ENCODE measurements around the gene GPC3. TPM values are rescaled to one million over a fixed set of nuclear protein-coding genes. Genes with fewer than 3 reads are reported as not detected.

GPC3 gene
- total RNA-seq, 1 experiment from 2014 or later: 0.98 TPM

DNA sequence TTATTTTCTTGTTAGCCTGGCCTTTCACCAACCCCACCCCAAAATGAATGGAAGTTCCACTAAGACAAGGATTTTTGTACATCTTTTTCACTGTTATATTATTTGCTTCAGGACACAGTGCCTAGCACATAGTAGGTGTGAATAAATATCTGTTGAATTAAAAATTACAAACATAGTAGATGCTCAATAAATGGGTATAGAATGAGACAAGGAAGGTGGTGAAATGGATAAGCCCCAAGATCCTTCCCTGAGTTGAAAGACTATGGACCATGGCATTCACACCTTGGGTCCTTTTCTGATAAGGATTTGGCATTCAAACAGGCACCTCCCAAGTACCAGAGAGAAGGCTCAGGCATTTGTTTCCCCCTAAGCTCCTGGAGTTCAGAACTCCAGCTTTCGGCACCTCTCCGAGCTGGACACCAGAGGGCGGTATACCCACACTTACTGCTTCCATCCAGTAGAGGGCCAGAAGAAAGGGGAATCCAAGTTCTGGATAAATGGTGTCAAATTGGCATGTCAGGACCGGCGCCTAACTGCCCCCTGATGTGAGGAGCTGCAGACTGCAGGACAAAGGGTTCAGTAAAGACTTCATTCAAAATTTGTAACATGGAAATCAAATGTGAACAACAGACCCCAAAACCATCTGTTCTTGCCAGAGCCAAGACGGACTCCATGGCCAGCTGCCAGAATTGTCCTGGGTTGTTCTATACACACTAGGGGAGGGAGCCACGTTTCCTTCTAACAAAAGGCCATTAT is 193.0 kb downstream of the GPC3 start (continued):
- TF ChIP-seq EZH2 (IDR thresholded peaks at IDR 0.05): no peak
- TF ChIP-seq CBX3 (IDR thresholded peaks at IDR 0.05; ENCODE audit: low read depth): no peak
- no peak for TF ChIP-seq TCF7L2 (IDR thresholded peaks at IDR 0.05; ENCODE audit: borderline replicate concordance, extremely low read depth, insufficient read depth, insufficient read length)

DNA sequence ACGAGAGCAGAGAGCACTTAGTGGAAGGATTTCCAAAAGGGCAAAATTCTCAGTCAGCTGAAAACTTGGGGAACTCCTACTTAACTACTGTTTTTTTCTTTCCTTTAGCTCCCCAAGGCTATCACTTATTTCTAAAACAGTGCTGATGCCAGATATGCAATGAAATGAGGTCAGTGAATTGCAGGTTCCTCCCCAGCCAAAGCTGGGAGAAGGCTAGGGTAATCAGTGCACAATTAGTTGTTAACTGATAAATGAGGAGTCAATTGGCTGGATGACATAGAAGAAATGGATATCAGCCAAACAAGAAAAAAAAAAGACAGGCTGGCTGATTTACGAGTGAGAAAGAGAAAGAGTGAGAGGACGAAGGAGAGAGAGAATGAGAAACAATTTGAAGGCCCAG is 195.6 kb downstream of the GPC3 start:
- H3K79me2 ChIP-seq (ENCODE audit: insufficient read depth, low read length): no peaks in the 10 kb centered on the region
- H2AFZ ChIP-seq (ENCODE audit: low read depth, low read length, poor library complexity, severe bottlenecking): no peak overlapping the region
- intact Hi-C loops (cut with micrococcal nuclease): loop anchor here (5.0 kb wide), 1 partner anchor 232 kb away; no protein-coding TSS in a partner anchor
- H3K9me3 ChIP-seq (ENCODE audit: control insufficient read depth in 1 of 2, insufficient read depth in 1 of 2, low read depth in 1 of 2, low read length in 2 of 2): no peaks in the 10 kb centered on the region
- ChIA-PET CTCF (no interaction called here), POLR2A (no interaction called here), RAD21 (ENCODE audit: low non-redundant PET in 1 of 2, low total read pairs in 2 of 2, uncharacterized antibody in 2 of 2, unreplicated experiment in 2 of 2) (no interaction called here)
- H4K20me1 ChIP-seq (ENCODE audit: insufficient read depth): no peaks in the 10 kb centered on the region
- no peak overlapping the region for H3K4me2 ChIP-seq (ENCODE audit: low read length)
- peaks cover 0 to 3% of the 10 kb centered on the region in 2 experiments; a peak in 1 of 4 replicates for H3K4me1 ChIP-seq (ENCODE audit: control insufficient read depth in 1 of 2, insufficient read depth in 2 of 2, low read length in 2 of 2)
- H3K27me3 ChIP-seq (ENCODE audit: insufficient read depth, low read length): no peaks in the 10 kb centered on the region
- no peak for DNase-seq (ENCODE audit: low read depth, low spot score)
- H3K9me2 ChIP-seq (ENCODE audit: insufficient read depth): no peaks in the 10 kb centered on the region
- H3K4me3 ChIP-seq (replicated peaks in 1 of 2; ENCODE audit: low read depth in 1 of 2, low read length in 2 of 2): no peak overlapping the region
- H3K27ac ChIP-seq (ENCODE audit: low read depth, low read length): no peak overlapping the region
- no peak for ATAC-seq
- BruUV-seq (replicated peaks): no TSS peak
- no peaks in the 10 kb centered on the region for H3K36me3 ChIP-seq (ENCODE audit: control insufficient read depth in 1 of 2, insufficient read depth in 2 of 2, low read length in 2 of 2)
- no peak overlapping the region for H3K9ac ChIP-seq (ENCODE audit: low read length)
- TF ChIP-seq YY1 (IDR thresholded peaks at IDR 0.05; ENCODE audit: extremely low read depth, insufficient replicate concordance, low read depth, low read length): no peak
- no peak for TF ChIP-seq ELF1 (IDR thresholded peaks at IDR 0.05; ENCODE audit: borderline replicate concordance, low read depth)

DNA sequence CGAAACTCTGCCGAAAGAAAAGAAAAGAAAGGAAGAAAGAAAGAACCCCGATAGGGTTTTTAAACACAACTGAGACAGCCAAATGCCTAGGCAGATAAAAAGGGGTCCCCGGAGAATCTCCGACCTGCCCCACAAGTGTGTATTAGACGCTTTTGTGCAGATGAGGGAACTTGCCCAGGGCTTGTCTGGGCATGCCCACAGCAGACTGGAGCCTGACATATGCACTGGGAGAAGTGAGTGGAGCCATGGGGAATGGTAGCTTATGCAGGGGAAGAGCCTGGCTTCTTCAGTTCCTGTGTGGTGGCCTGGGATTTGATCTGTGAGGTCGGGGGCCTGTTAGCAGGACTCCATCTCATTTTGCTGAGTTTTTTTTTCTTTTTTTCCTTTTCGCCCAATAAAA is 199.0 kb downstream of the GPC3 start:
- H3K9me2 ChIP-seq (ENCODE audit: insufficient read depth): no peaks in the 10 kb centered on the region
- no TSS peak for BruUV-seq (replicated peaks)
- no peak for ATAC-seq

More for the DNA sequence above, 199.0 kb downstream of the GPC3 start:
- no peak overlapping the region for H3K4me3 ChIP-seq (replicated peaks in 1 of 2; ENCODE audit: low read depth in 1 of 2, low read length in 2 of 2)
- no peak overlapping the region for H2AFZ ChIP-seq (ENCODE audit: low read depth, low read length, poor library complexity, severe bottlenecking)
- intact Hi-C loops (cut with micrococcal nuclease): no loop called here
- no peaks in the 10 kb centered on the region for H3K36me3 ChIP-seq (ENCODE audit: control insufficient read depth in 1 of 2, insufficient read depth in 2 of 2, low read length in 2 of 2)
- POLR2A ChIA-PET: no interaction called here
- no peak for DNase-seq (ENCODE audit: low read depth, low spot score)
- H3K4me2 ChIP-seq (ENCODE audit: low read length): no peak overlapping the region
- no peak overlapping the region for H3K27ac ChIP-seq (ENCODE audit: low read depth, low read length)
- no peak overlapping the region for H3K9ac ChIP-seq (ENCODE audit: low read length)
- no peaks in the 10 kb centered on the region for H3K4me1 ChIP-seq (ENCODE audit: control insufficient read depth in 1 of 2, insufficient read depth in 2 of 2, low read length in 2 of 2)
- CTCF ChIA-PET: no interaction called here
- H3K79me2 ChIP-seq (ENCODE audit: insufficient read depth, low read length): no peaks in the 10 kb centered on the region
- TF ChIP-seq, protein P1, sequence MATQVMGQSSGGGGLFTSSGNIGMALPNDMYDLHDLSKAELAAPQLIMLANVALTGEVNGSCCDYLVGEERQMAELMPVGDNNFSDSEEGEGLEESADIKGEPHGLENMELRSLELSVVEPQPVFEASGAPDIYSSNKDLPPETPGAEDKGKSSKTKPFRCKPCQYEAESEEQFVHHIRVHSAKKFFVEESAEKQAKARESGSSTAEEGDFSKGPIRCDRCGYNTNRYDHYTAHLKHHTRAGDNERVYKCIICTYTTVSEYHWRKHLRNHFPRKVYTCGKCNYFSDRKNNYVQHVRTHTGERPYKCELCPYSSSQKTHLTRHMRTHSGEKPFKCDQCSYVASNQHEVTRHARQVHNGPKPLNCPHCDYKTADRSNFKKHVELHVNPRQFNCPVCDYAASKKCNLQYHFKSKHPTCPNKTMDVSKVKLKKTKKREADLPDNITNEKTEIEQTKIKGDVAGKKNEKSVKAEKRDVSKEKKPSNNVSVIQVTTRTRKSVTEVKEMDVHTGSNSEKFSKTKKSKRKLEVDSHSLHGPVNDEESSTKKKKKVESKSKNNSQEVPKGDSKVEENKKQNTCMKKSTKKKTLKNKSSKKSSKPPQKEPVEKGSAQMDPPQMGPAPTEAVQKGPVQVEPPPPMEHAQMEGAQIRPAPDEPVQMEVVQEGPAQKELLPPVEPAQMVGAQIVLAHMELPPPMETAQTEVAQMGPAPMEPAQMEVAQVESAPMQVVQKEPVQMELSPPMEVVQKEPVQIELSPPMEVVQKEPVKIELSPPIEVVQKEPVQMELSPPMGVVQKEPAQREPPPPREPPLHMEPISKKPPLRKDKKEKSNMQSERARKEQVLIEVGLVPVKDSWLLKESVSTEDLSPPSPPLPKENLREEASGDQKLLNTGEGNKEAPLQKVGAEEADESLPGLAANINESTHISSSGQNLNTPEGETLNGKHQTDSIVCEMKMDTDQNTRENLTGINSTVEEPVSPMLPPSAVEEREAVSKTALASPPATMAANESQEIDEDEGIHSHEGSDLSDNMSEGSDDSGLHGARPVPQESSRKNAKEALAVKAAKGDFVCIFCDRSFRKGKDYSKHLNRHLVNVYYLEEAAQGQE (IDR thresholded peaks at IDR 0.05; ENCODE audit: low read depth): no peak
- TF ChIP-seq POLR2A (IDR thresholded peaks at IDR 0.05; ENCODE audit: borderline replicate concordance, extremely low read depth, insufficient read depth, insufficient read length): no peak
- TF ChIP-seq ATF3 (IDR thresholded peaks at IDR 0.05): no peak
- no peak for TF ChIP-seq YY1 (IDR thresholded peaks at IDR 0.05; ENCODE audit: extremely low read depth, insufficient replicate concordance, low read depth, low read length)
- TF ChIP-seq EZH2 (IDR thresholded peaks at IDR 0.05): no peak
- TF ChIP-seq FOSL1 (IDR thresholded peaks at IDR 0.05; ENCODE audit: low read depth): no peak
- no peak for TF ChIP-seq ELF1 (IDR thresholded peaks at IDR 0.05; ENCODE audit: borderline replicate concordance, low read depth)
- TF ChIP-seq, protein P2, sequence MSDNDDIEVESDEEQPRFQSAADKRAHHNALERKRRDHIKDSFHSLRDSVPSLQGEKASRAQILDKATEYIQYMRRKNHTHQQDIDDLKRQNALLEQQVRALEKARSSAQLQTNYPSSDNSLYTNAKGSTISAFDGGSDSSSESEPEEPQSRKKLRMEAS (IDR thresholded peaks at IDR 0.05): no peak
- no peak for TF ChIP-seq SIN3A (IDR thresholded peaks at IDR 0.05; ENCODE audit: low read depth)
- no peak for TF ChIP-seq CEBPB (IDR thresholded peaks at IDR 0.05; ENCODE audit: low read depth)
- no peak for TF ChIP-seq TCF7L2 (IDR thresholded peaks at IDR 0.05; ENCODE audit: borderline replicate concordance, extremely low read depth, insufficient read depth, insufficient read length)
- TF ChIP-seq EZH2phosphoT487 (IDR thresholded peaks at IDR 0.05; ENCODE audit: borderline replicate concordance): no peak
- TF ChIP-seq SRF (IDR thresholded peaks at IDR 0.05; ENCODE audit: low read depth): no peak
- TF ChIP-seq ZNF274 (IDR thresholded peaks at IDR 0.05; ENCODE audit: low read depth, low read length): no peak
- no peaks in the 10 kb centered on the region for H3K27me3 ChIP-seq (ENCODE audit: insufficient read depth, low read length)
- H3K9me3 ChIP-seq (ENCODE audit: control insufficient read depth in 1 of 2, insufficient read depth in 1 of 2, low read depth in 1 of 2, low read length in 2 of 2): no peaks in the 10 kb centered on the region
- H4K20me1 ChIP-seq (ENCODE audit: insufficient read depth): no peaks in the 10 kb centered on the region
- RAD21 ChIA-PET (ENCODE audit: low non-redundant PET in 1 of 2, low total read pairs in 2 of 2, uncharacterized antibody in 2 of 2, unreplicated experiment in 2 of 2): no interaction called here
